ENCODE measurements around the gene DUSP1.

The DUSP1 gene

GRCh38 chr5:172760136-172760535, 10.9 kb downstream of the DUSP1 start:
- DNase-seq = no peak

GRCh38 chr5:172758834-172759149, 12.2 kb downstream of the DUSP1 start:
- DNase-seq = no peak

GRCh38 chr5:172758077-172758833, 12.7 kb downstream of the DUSP1 start:
- DNase-seq = no peak

GRCh38 chr5:172757394-172758010, 13.5 kb downstream of the DUSP1 start:
- DNase-seq = no peak

GRCh38 chr5:172756764-172757393, 14.1 kb downstream of the DUSP1 start:
- DNase-seq = no peak

- no peak for DNase-seq
These were observed 16.2 kb downstream of the DUSP1 start for GRCh38 chr5:172754596-172755356.

GRCh38 chr5:172753101-172753500, 17.9 kb downstream of the DUSP1 start:
- no peak for DNase-seq

GRCh38 chr5:172751761-172752510, 19.1 kb downstream of the DUSP1 start:
- no peak for DNase-seq

GRCh38 chr5:172749881-172750633, 20.9 kb downstream of the DUSP1 start:
- DNase-seq = no peak

- no peak for DNase-seq
These were observed 21.9 kb downstream of the DUSP1 start for GRCh38 chr5:172749076-172749475.

- no peak for DNase-seq
These were observed 22.6 kb downstream of the DUSP1 start for GRCh38 chr5:172748341-172748843.

- DNase-seq = no peak
These were observed 23.5 kb downstream of the DUSP1 start for GRCh38 chr5:172747471-172747870.

- DNase-seq = no peak
These were observed 24.3 kb downstream of the DUSP1 start for GRCh38 chr5:172746725-172747124.

- DNase-seq = no peak
These were observed 25.2 kb downstream of the DUSP1 start for GRCh38 chr5:172745838-172746237.

GRCh38 chr5:172745406-172745805, 25.6 kb downstream of the DUSP1 start:
- no peak for DNase-seq

GRCh38 chr5:172744123-172745104, 26.6 kb downstream of the DUSP1 start:
- DNase-seq = no peak

- no peak for DNase-seq
These were observed 27.7 kb downstream of the DUSP1 start for GRCh38 chr5:172743112-172743959.

GRCh38 chr5:172741206-172741582, 29.8 kb downstream of the DUSP1 start:
- DNase-seq = no peak

GRCh38 chr5:172740428-172741205, 30.4 kb downstream of the DUSP1 start:
- DNase-seq = no peak

All from NCI-H1930 (cell line).